Activated naive CD4-positive, alpha-beta T cell treated with anti-CD3 and anti-CD28 coated beads for 36 hours (primary cell): Measurements from ENCODE around the gene NAA16. TPM values are rescaled to one million over a fixed set of nuclear protein-coding genes. Genes with fewer than 3 reads are reported as not detected.

ENCODE experiments used
- CTCF ChIA-PET: fragments of 350-600 bp; sonication (Branson Sonifier 250); formaldehyde crosslinking; loops from one replicate; lab custom pipeline; 2021; ENCODE audit warnings: antibody characterized with exemption; lab: Charles Lee
- DNase-seq: peaks from one replicate; pipeline ENCODE4 v3.0.0-alpha.2; 2020
- H3K27ac Mint-ChIP-seq: one replicate; pipeline ENCODE4 v1.8.0; 2021; ENCODE audit warnings: mild to moderate bottlenecking, mixed read lengths
- H3K27me3 Mint-ChIP-seq: one replicate; pipeline ENCODE4 v1.8.0; 2021; ENCODE audit warnings: low read depth, mixed read lengths
- H3K36me3 Mint-ChIP-seq: one replicate; pipeline ENCODE4 v1.8.0; 2021; ENCODE audit warnings: low read depth, mixed read lengths
- H3K4me1 Mint-ChIP-seq: one replicate; pipeline ENCODE4 v1.8.0; 2021; ENCODE audit warnings: low read depth, mixed read lengths
- H3K4me3 Mint-ChIP-seq: one replicate; pipeline ENCODE4 v1.8.0; 2021; ENCODE audit warnings: mild to moderate bottlenecking, moderate library complexity, mixed read lengths
- H3K9me3 Mint-ChIP-seq: one replicate; pipeline ENCODE4 v1.8.0; 2021; ENCODE audit warnings: mixed read lengths
- intact Hi-C: fragments of 100-400 bp; cut with micrococcal nuclease; formaldehyde crosslinking; loops from one replicate; pipeline ENCODE4 v1.15.1; 2023
- total RNA-seq, 2 experiments: library from RNA; stranded (reverse); gene quantifications; one replicate each; pipeline ENCODE4 v1.2.3, GENCODE V29; 2021

NAA16 gene
- total RNA-seq, 2 experiments from 2014 or later: 29.6 to 31.5 TPM

DNA sequence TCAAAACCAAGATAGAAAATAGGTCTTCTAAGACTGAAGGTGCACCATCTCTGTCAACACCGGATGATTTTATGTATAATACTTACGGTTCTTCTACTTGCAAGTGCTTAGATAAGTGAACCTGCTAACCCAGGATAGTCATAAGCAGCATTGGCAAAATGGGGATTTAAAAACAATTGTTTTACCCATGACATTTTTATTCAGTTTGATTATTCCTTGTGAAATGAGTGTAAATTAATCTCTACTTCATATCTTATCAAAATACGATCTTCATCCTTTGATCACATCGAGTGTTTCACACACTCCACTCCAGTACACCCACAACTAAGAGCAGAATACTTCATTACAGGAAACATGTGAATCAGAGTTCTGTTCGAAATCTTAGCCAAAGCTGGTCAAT lies 24.7 kb upstream of the NAA16 start:
- Mint-ChIP-seq H3K27ac (peak overlapping the region; percentile 52), H3K9me3 (peaks cover under 1% of the 10 kb centered on the region), H3K4me3 (peak overlapping the region; percentile 43), H3K4me1 (peaks cover 30% of the 10 kb centered on the region), H3K27me3 (no peaks in the 10 kb centered on the region), H3K36me3 (peaks cover 1% of the 10 kb centered on the region)
- intact Hi-C loops: loop anchor here (1.0 to 2.0 kb wide), 2 partner anchors 24 to 25 kb away; partner anchors contain the start of genes MTRF1 and NAA16
- DNase-seq: no peak
- CTCF ChIA-PET: interaction anchor here (0.6 kb wide), 1 partner anchor 278 kb away, joined by 3 read pairs; no protein-coding TSS in a partner anchor

DNA sequence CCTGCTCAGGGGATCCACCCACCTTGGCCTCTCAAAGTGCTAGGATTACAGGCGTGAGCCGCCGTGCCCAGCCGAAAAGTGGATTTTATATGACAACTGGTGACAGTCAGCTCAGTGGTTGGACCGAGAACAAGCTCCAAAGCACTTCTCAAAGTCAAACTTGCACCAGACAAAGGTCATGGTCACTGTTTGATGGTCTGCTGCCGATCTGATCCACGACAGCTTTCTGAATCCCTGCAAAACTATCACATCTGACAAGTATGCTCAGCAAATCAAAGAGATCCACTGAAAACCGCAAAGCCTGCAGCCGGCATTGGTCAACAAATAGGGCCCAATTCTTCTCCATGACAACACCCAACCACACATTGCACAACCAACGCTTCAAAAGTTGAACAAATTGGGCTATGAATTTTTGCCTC lies 21.6 kb upstream of the NAA16 start:
- intact Hi-C loops: no loop called here
- Mint-ChIP-seq H3K36me3 (peaks cover 4% of the 10 kb centered on the region), H3K4me1 (peaks cover 30% of the 10 kb centered on the region), H3K9me3 (peaks cover 6% of the 10 kb centered on the region), H3K4me3 (no peak overlapping the region), H3K27me3 (no peaks in the 10 kb centered on the region), H3K27ac (no peak overlapping the region)
- CTCF ChIA-PET: no interaction called here
- no peak for DNase-seq

DNA sequence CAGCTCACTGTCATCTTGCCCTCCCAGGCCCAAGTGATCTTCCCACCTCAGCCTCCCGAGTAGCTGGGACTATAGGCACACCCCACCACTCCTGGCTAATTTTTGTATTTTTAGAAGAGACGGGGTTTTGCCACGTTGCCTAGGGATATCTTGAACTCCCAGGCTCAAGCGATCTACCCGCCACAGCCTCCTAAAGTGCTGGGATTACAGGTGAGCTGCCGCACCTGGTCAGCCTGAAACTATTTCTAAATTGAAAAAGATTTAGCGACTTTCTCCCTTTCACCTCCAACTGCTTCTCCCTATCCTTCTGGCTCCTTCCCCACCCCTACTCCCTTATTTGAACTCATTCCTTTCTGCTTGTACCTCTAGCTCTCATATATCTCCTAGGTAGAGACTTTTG lies 19.8 kb upstream of the NAA16 start:
- H3K27ac Mint-ChIP-seq: no peak overlapping the region
- peaks cover 6% of the 10 kb centered on the region for H3K9me3 Mint-ChIP-seq
- no peak for DNase-seq
- intact Hi-C loops: no loop called here
- H3K4me3 Mint-ChIP-seq: no peak overlapping the region
- H3K27me3 Mint-ChIP-seq: no peaks in the 10 kb centered on the region
- H3K36me3 Mint-ChIP-seq: peaks cover 4% of the 10 kb centered on the region
- CTCF ChIA-PET: no interaction called here
- H3K4me1 Mint-ChIP-seq: peaks cover 16% of the 10 kb centered on the region

DNA sequence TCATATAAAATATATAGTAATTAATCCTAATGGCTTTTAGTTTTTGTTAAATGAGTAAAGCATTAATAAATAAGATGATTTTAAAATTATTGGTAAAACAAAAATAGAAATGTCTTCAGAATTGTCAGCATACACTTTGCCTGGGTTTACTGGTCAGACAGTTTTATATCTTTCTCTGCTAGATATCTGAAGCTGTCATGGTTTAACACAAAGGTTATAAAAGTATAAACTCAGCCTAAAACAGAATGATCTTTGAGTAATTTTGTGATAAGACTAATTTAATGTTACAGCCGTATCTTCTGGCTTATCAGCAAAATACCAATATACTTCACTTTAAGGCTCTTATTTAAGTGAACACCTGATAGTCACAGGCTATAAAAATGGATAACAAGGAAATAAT lies 17.8 kb upstream of the NAA16 start:
- H3K27me3 Mint-ChIP-seq: no peaks in the 10 kb centered on the region
- H3K9me3 Mint-ChIP-seq: peaks cover 6% of the 10 kb centered on the region
- H3K4me1 Mint-ChIP-seq: no peaks in the 10 kb centered on the region
- intact Hi-C loops: no loop called here
- peaks cover 4% of the 10 kb centered on the region for H3K36me3 Mint-ChIP-seq
- H3K4me3 Mint-ChIP-seq: no peak overlapping the region
- CTCF ChIA-PET: no interaction called here
- DNase-seq: no peak
- no peak overlapping the region for H3K27ac Mint-ChIP-seq

DNA sequence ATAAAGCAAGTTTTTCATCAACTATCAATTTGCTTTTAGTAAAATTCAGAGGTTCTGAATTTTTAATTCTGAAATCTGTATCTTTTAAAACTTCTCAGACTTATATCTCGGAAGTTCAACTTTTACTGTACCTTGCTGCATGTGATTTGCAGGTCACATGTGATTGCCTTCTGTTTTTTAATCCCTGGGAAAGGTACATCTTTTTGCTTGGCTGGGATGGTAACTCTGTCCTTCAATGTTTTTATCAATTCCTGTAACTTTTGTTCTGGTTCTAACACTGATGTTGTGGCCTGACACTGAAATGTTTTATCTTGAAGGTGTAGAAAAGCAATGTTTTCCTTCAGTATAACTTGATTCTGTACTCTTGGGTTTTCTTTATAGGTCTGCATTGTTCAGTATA lies 16.2 kb upstream of the NAA16 start:
- peaks cover 5% of the 10 kb centered on the region for H3K4me1 Mint-ChIP-seq
- H3K27me3 Mint-ChIP-seq: no peaks in the 10 kb centered on the region
- intact Hi-C loops: no loop called here
- CTCF ChIA-PET: no interaction called here
- H3K27ac Mint-ChIP-seq: no peak overlapping the region
- no peak for DNase-seq
- no peak overlapping the region for H3K4me3 Mint-ChIP-seq
- peaks cover 4% of the 10 kb centered on the region for H3K36me3 Mint-ChIP-seq
- H3K9me3 Mint-ChIP-seq: peaks cover 6% of the 10 kb centered on the region

DNA sequence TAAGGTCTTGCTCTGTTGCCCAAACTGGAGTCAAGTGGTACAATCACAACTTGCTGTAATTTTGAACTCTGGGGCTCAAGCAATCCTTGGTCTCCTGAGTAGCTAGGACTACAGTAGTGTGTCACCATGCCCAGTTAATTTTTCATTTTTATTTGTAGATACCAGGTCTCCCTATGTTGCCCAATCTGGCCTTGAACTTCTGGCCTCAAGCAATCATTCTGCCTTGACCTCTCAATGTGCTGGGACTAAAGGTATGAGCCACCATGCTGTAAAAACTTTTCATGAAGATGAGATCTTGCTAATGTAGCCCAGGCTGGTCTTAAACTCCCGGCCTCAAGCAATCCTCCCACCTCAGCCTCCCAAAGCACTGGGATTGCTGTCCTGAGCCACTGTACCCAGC lies 15.1 kb upstream of the NAA16 start:
- peaks cover 4% of the 10 kb centered on the region for H3K36me3 Mint-ChIP-seq
- H3K9me3 Mint-ChIP-seq: peaks cover 6% of the 10 kb centered on the region
- H3K4me3 Mint-ChIP-seq: no peak overlapping the region
- no peak for DNase-seq
- no peaks in the 10 kb centered on the region for H3K27me3 Mint-ChIP-seq
- CTCF ChIA-PET: no interaction called here
- intact Hi-C loops: no loop called here
- no peak overlapping the region for H3K27ac Mint-ChIP-seq
- peaks cover 5% of the 10 kb centered on the region for H3K4me1 Mint-ChIP-seq

DNA sequence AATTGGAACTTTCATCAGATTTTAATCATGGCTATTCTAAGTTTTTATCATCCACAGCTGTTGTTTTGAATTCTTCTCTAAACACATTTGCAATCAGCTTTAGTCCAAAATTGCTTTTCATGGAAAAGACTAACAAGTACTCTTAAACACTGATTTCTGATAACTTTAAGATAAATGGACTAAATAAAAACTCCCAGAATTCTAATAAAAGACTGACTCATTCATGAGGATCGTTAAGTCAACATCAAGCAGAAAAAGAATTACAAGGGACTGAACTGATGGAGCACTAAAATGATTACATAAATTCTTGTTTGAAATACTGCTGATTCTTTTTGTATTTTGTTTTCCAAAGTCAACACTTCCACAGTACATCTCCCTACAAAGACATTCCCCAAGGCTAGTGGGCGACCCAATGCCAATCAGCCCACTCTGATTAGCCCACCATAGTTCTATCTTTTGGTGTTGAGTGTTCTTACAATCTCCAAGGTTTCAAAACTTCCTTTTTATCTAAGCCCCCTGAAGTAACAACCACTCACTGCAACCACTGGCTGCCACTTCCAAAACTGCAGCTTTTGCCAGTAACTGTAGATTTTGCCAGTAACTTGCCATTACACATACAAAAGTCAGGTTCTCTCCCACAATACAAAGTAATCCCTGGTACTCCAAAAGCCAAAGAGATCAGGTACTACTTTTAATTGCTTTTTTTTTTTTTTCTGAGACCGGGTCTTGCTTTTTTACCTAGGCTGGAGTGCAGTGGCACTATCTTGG lies 14.0 kb upstream of the NAA16 start:
- Mint-ChIP-seq H3K9me3 (peaks cover 4% of the 10 kb centered on the region), H3K27ac (no peak overlapping the region), H3K4me1 (peaks cover 5% of the 10 kb centered on the region), H3K27me3 (no peaks in the 10 kb centered on the region), H3K4me3 (no peak overlapping the region), H3K36me3 (no peaks in the 10 kb centered on the region)
- intact Hi-C loops: no loop called here
- no peak for DNase-seq
- CTCF ChIA-PET: interaction anchor here (0.7 kb wide), 1 partner anchor 432 kb away, joined by 3 read pairs; no protein-coding TSS in a partner anchor

DNA sequence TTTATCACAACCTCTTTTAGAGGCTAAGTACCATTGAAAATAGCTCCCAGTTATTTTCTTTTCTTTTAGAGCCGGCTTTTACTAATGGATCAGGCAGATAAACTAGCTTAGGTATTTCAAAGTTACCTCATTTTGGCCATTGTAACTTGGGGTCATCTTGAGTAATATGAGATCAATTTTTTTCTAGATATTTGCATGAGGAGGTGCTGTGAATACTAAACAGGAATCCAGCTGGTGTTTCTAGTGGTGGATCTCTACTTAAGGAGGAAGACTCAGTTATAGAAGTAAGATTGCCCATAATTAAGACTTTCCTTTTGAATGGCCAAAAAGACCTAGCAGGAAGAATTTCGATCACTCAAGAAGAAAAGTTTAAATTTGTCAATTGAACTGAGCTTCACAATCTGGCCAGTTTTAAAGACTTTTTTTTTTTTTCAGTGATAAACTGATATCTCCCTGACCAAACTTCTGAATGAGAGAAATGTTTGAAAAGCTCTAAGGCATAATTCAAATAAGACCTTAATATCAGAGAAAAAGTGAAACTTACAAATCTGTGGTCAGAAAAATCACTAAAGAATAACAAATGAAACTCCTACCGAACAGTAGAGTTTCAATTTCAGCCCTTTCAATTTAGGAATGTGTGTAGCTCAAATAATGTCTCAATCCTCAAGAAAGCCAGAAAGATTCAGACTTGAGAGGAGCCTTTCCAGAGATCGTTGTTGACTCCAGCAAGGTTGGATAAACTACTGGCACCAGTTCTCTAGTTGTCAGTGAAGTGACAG lies 11.6 kb upstream of the NAA16 start:
- intact Hi-C loops: no loop called here
- Mint-ChIP-seq H3K36me3 (no peaks in the 10 kb centered on the region), H3K4me3 (no peak overlapping the region), H3K27ac (no peak overlapping the region), H3K9me3 (no peaks in the 10 kb centered on the region), H3K4me1 (peaks cover 5% of the 10 kb centered on the region), H3K27me3 (no peaks in the 10 kb centered on the region)
- CTCF ChIA-PET: interaction anchor here (0.6 to 0.7 kb wide), 4 partner anchors 45 to 584 kb away, joined by 3 read pairs; no protein-coding TSS in a partner anchor
- no peak for DNase-seq

DNA sequence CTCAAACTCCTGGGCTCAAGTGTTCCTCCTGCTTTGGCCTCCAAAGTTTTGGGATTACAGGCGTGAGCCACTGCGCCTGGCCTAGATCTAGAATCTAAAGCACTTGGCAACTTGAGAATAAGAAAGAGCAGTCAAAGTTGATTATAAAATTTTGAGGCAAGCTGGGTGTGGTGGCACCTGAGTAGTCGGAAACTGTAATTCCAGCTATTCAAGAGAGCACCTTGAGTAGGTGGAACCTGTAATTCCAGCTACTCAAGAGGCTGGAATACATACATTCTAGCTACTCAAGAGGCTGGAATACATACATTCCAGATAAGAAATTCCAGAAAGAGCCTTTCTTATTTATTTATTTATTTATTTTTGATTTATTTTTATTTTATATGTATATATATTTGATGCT lies 8.3 kb upstream of the NAA16 start:
- CTCF ChIA-PET: no interaction called here
- H3K36me3 Mint-ChIP-seq: no peaks in the 10 kb centered on the region
- H3K4me1 Mint-ChIP-seq: peaks cover 10% of the 10 kb centered on the region
- no peaks in the 10 kb centered on the region for H3K9me3 Mint-ChIP-seq
- no peak overlapping the region for H3K27ac Mint-ChIP-seq
- no peak overlapping the region for H3K4me3 Mint-ChIP-seq
- no peaks in the 10 kb centered on the region for H3K27me3 Mint-ChIP-seq
- intact Hi-C loops: no loop called here
- DNase-seq: no peak

DNA sequence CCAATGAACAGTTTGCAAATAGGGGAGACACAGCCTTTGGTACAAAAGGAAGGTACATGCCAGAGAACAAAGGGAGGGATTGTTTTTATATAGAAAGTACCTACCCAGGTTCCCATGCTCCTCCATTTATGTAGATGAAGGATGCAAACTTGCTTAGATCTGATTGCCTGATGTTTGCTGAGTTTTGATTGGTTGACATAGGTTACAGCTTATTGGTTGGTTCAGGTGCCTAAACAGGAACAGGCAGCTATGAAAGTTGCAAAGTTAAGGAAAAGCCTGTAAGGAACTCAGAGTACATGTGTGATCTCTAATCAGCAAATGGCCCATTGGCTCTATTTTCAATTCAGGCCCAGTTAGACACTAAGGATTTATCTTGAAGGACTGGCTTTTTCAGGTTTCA lies 6.5 kb upstream of the NAA16 start:
- CTCF ChIA-PET: no interaction called here
- intact Hi-C loops: no loop called here
- peaks cover 8% of the 10 kb centered on the region for H3K4me1 Mint-ChIP-seq
- no peak overlapping the region for H3K4me3 Mint-ChIP-seq
- H3K27ac Mint-ChIP-seq: no peak overlapping the region
- no peaks in the 10 kb centered on the region for H3K9me3 Mint-ChIP-seq
- no peaks in the 10 kb centered on the region for H3K36me3 Mint-ChIP-seq
- DNase-seq: no peak
- no peaks in the 10 kb centered on the region for H3K27me3 Mint-ChIP-seq

DNA sequence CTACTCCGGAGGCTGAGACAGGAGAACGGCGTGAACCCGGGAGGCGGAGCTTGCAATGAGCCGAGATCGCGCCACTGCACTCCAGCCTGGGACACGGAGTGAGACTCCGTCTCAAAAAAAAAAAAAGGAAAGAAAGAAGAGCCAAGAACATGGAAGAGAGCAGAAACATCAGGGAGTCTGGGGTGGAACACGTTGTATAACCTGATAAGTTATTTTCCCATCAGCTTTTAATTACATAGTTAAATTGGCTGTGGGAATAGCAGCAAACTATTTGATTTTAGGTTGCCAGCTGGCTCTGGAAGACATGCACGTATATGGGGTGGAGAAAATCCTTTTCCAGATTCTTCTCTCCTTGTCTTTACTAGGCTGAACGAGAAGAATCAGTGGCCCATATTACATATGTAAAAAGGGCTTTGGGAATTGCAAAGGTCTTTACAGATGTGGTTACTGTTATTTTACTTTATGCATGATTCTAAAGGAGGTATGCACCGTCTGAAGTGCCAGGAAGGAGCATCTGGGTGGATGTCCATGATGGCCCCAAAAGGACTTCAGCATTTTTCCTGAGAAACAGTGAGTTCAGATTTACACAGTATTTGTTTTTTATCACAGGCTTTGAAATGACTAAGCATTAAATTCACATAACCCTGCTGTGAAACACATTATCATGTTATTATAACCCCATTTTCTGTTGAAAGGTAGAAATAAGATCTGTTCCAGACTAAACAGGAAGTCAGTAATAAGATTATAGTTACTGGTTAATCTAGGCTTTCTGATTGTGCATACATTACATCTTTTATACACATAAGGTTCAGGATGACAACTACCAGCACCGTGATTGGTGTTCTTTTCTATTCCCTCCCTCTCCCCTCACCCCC lies 4.6 kb upstream of the NAA16 start:
- Mint-ChIP-seq H3K9me3 (no peaks in the 10 kb centered on the region), H3K36me3 (peaks cover 2% of the 10 kb centered on the region), H3K27ac (no peak overlapping the region), H3K4me1 (peaks cover 6% of the 10 kb centered on the region), H3K27me3 (no peaks in the 10 kb centered on the region), H3K4me3 (no peak overlapping the region)
- no peak for DNase-seq
- CTCF ChIA-PET: no interaction called here
- intact Hi-C loops: no loop called here
